Measurements from ENCODE around the gene LRRC4C.

- TF ChIP-seq POLR2AphosphoS5 (IDR thresholded peaks at IDR 0.05; ENCODE audit: low read depth, low read length) (no peak), POLR2A (IDR thresholded peaks at IDR 0.05; ENCODE audit: low read depth, low read length) (no peak), TAF1 (IDR thresholded peaks at IDR 0.05; ENCODE audit: borderline replicate concordance, low read depth, low read length) (no peak)
Measured at GRCh38 chr11:40606800-40607199, 852.7 kb downstream of the LRRC4C start.

Measured in GM12892 (cell line).